OCI-LY1 (cell line): ENCODE measurements around the gene IL18.

Experiments
- H2AFZ ChIP-seq: fragments of 200-600 bp; sonication (generic), shearing (Covaris generic); 2 replicates; pipeline ENCODE4 v1.6.0; 2014; ENCODE audit warnings: antibody characterized with exemption, mild to moderate bottlenecking, low read length
- H3F3A ChIP-seq: fragments of 200-600 bp; sonication (generic), shearing (Covaris generic); 2 replicates; pipeline ENCODE4 v1.6.0; 2014; ENCODE audit warnings: mild to moderate bottlenecking, antibody characterized with exemption, low read length, moderate library complexity; ENCODE audit not compliant: insufficient read depth
- H3K27ac ChIP-seq: fragments of 200-600 bp; sonication (generic); 2 replicates; pipeline ENCODE4 v1.5.1; 2014; ENCODE audit warnings: low read length, mixed run types, mild to moderate bottlenecking, low read depth; ENCODE audit not compliant: poor library complexity, severe bottlenecking
- H3K27me3 ChIP-seq: fragments of 200-600 bp; sonication (generic); 2 replicates; pipeline ENCODE4 v1.6.0; 2014; ENCODE audit warnings: antibody characterized with exemption, mild to moderate bottlenecking, low read length, moderate library complexity; ENCODE audit not compliant: insufficient read depth
- H3K36me3 ChIP-seq: fragments of 200-600 bp; sonication (generic); 2 replicates; pipeline ENCODE4 v1.6.1; 2014; ENCODE audit warnings: mild to moderate bottlenecking, antibody characterized with exemption, low read length, moderate library complexity, mixed read lengths; ENCODE audit not compliant: insufficient read depth
- H3K4me1 ChIP-seq: fragments of 200-600 bp; sonication (generic); 2 replicates; pipeline ENCODE4 v1.5.1; 2014; ENCODE audit warnings: mild to moderate bottlenecking, low read length, moderate library complexity; ENCODE audit not compliant: insufficient read depth, severe bottlenecking
- H3K4me2 ChIP-seq: fragments of 200-600 bp; sonication (generic), shearing (Covaris generic); 2 replicates; pipeline ENCODE4 v1.6.1; 2014; ENCODE audit warnings: low read length
- H3K4me3 ChIP-seq: fragments of 200-600 bp; sonication (generic); 2 replicates; pipeline ENCODE4 v1.5.1; 2014; ENCODE audit warnings: low read length, low read depth, mild to moderate bottlenecking, mixed read lengths; ENCODE audit not compliant: poor library complexity, severe bottlenecking
- H3K79me2 ChIP-seq: fragments of 200-600 bp; shearing (Covaris generic); 2 replicates; pipeline ENCODE4 v1.6.1; 2016; ENCODE audit warnings: mixed run types, low read length, mixed read lengths; ENCODE audit not compliant: insufficient read depth
- H3K9ac ChIP-seq: fragments of 200-600 bp; sonication (generic), shearing (Covaris generic); 2 replicates; pipeline ENCODE4 v1.6.1; 2014; ENCODE audit warnings: mild to moderate bottlenecking, low read length, mixed read lengths
- H3K9me2 ChIP-seq: fragments of 200-600 bp; sonication (generic), shearing (Covaris generic); 2 replicates; pipeline ENCODE4 v1.6.1; 2014; ENCODE audit warnings: low read depth, mild to moderate bottlenecking, low read length, mixed read lengths
- H3K9me3 ChIP-seq: fragments of 200-600 bp; shearing (Covaris generic); 2 replicates; pipeline ENCODE4 v1.6.1; 2014; ENCODE audit warnings: low read length, mixed read lengths
- H4K20me1 ChIP-seq: fragments of 200-600 bp; sonication (generic), shearing (Covaris generic); 2 replicates; pipeline ENCODE4 v1.6.0; 2016; ENCODE audit warnings: mild to moderate bottlenecking, low read length; ENCODE audit not compliant: insufficient read depth
- CTCF ChIP-seq: fragments of 200-600 bp; sonication (generic), shearing (Covaris generic); IDR thresholded peaks from 2 replicates; pipeline ENCODE4 v1.5.1; 2017; ENCODE audit warnings: mild to moderate bottlenecking, antibody characterized with exemption, low read length, moderate library complexity, mixed read lengths
- EZH2 ChIP-seq: fragments of 200-600 bp; sonication (generic), shearing (Covaris generic); IDR thresholded peaks from 2 replicates; pipeline ENCODE4 v1.8.0; 2017; ENCODE audit warnings: borderline replicate concordance, mixed run types, mild to moderate bottlenecking, antibody characterized with exemption, low read length, moderate library complexity, mixed read lengths

The IL18 gene

GRCh38 chr11:112186304-112186703 is 22.4 kb upstream of the IL18 start:
- TF ChIP-seq CTCF (no peak), EZH2 (no peak)
- no peak overlapping the region for H3K27ac ChIP-seq
- peaks cover 3% of the 10 kb centered on the region; the same call in 1 of the 2 replicates for H3K27me3 ChIP-seq
- no peak overlapping the region for H3K4me3 ChIP-seq
- H3K79me2 ChIP-seq, result no peaks in the 10 kb centered on the region
- no peak overlapping the region for H2AFZ ChIP-seq
- H3K4me2 ChIP-seq, result no peak overlapping the region
- no peaks in the 10 kb centered on the region for H3K9me2 ChIP-seq
- H3K9ac ChIP-seq, result no peak overlapping the region
- H3F3A ChIP-seq, result no peaks in the 10 kb centered on the region
- no peaks in the 10 kb centered on the region for H3K4me1 ChIP-seq
- no peaks in the 10 kb centered on the region for H4K20me1 ChIP-seq
- no peaks in the 10 kb centered on the region for H3K9me3 ChIP-seq
- H3K36me3 ChIP-seq, result no peaks in the 10 kb centered on the region

GRCh38 chr11:112185883-112186282 is 22.0 kb upstream of the IL18 start:
- no peaks in the 10 kb centered on the region for H3F3A ChIP-seq
- H3K4me1 ChIP-seq, result no peaks in the 10 kb centered on the region
- H3K27ac ChIP-seq, result no peak overlapping the region
- H3K9me2 ChIP-seq, result no peaks in the 10 kb centered on the region
- no peak overlapping the region for H2AFZ ChIP-seq
- H3K4me3 ChIP-seq, result no peak overlapping the region
- no peak overlapping the region for H3K9ac ChIP-seq
- H4K20me1 ChIP-seq, result no peaks in the 10 kb centered on the region
- H3K4me2 ChIP-seq, result no peak overlapping the region
- H3K9me3 ChIP-seq, result no peaks in the 10 kb centered on the region
- H3K79me2 ChIP-seq, result no peaks in the 10 kb centered on the region
- H3K27me3 ChIP-seq, result peaks cover 3% of the 10 kb centered on the region; the same call in 1 of the 2 replicates
- TF ChIP-seq EZH2, result no peak
- no peak for TF ChIP-seq CTCF
- no peaks in the 10 kb centered on the region for H3K36me3 ChIP-seq

- no peak overlapping the region for H2AFZ ChIP-seq
- H3K4me2 ChIP-seq, result no peak overlapping the region
- H3K79me2 ChIP-seq, result no peaks in the 10 kb centered on the region
- H3F3A ChIP-seq, result no peaks in the 10 kb centered on the region
- no peaks in the 10 kb centered on the region for H3K4me1 ChIP-seq
- TF ChIP-seq CTCF (no peak), EZH2 (no peak)
- peaks cover 3% of the 10 kb centered on the region; the same call in 1 of the 2 replicates for H3K27me3 ChIP-seq
- no peak overlapping the region for H3K27ac ChIP-seq
- H3K4me3 ChIP-seq, result no peak overlapping the region
- no peaks in the 10 kb centered on the region for H3K9me3 ChIP-seq
- no peak overlapping the region for H3K9ac ChIP-seq
- no peaks in the 10 kb centered on the region for H4K20me1 ChIP-seq
- no peaks in the 10 kb centered on the region for H3K36me3 ChIP-seq
- no peaks in the 10 kb centered on the region for H3K9me2 ChIP-seq
These were observed 19.0 kb upstream of the IL18 start for GRCh38 chr11:112182867-112183266.
